T follicular helper cell (primary cell): ENCODE data around the gene TMEM120B.

Experiments
- DNase-seq: peaks from one replicate; pipeline ENCODE4 v3.0.0-alpha.2; 2020; ENCODE audit warnings: low read depth

Gene TMEM120B

GRCh38 chr12:121819212-121819949, 106.8 kb downstream of the TMEM120B start:
- no peak for DNase-seq

- no peak for DNase-seq
Measured at GRCh38 chr12:121820056-121820455, 107.5 kb downstream of the TMEM120B start.

DNA sequence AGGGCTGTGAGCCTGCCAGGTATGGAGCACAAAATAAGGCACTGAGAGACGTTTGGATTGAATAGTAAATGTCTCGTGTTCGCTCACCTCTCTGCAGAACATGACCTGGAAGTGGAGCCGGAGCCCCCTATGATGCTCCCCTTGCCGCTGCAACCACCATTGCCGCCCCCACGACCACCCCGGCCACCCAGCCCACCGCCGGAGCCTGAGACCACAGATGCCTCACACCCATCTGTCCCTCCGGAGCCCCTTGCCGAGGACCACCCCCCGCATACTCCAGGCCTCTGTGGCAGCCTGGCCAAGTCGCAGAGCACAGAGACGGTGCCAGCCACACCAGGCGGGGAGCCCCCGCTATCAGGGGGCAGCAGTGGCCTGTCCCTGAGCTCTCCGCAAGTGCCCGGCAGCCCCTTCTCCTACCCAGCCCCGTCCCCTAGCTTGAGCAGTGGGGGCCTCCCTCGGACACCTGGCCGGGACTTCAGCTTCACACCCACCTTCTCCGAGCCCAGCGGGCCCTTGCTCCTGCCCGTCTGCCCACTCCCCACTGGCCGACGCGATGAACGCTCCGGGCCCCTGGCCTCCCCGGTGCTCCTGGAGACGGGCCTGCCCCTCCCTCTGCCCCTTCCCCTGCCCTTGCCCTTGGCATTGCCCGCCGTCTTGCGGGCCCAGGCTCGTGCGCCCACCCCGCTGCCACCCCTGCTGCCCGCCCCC, 110.0 kb downstream of the TMEM120B start:
- DNase-seq, result no peak

DNA sequence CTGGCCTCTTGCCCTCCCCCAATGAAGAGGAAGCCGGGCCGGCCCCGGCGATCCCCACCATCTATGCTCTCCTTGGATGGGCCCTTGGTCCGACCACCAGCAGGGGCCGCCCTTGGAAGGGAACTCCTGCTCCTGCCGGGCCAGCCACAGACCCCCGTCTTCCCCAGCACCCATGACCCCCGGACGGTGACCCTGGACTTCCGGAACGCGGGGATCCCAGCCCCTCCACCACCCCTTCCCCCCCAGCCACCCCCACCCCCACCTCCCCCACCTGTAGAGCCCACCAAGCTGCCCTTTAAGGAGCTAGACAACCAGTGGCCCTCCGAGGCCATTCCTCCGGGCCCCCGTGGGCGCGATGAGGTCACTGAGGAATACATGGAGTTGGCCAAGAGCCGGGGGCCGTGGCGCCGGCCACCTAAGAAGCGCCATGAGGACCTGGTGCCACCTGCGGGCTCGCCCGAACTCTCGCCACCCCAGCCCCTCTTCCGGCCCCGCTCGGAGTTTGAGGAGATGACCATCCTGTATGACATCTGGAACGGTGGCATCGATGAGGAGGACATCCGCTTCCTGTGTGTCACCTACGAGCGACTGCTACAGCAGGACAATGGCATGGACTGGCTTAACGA, 110.7 kb downstream of the TMEM120B start:
- no peak for DNase-seq

- DNase-seq, result no peak
Measured at GRCh38 chr12:121823727-121824115, 111.2 kb downstream of the TMEM120B start.

GRCh38 chr12:121825041-121825523, 112.5 kb downstream of the TMEM120B start:
- no peak for DNase-seq

GRCh38 chr12:121826318-121827150, 114.0 kb downstream of the TMEM120B start:
- DNase-seq, result no peak

DNA sequence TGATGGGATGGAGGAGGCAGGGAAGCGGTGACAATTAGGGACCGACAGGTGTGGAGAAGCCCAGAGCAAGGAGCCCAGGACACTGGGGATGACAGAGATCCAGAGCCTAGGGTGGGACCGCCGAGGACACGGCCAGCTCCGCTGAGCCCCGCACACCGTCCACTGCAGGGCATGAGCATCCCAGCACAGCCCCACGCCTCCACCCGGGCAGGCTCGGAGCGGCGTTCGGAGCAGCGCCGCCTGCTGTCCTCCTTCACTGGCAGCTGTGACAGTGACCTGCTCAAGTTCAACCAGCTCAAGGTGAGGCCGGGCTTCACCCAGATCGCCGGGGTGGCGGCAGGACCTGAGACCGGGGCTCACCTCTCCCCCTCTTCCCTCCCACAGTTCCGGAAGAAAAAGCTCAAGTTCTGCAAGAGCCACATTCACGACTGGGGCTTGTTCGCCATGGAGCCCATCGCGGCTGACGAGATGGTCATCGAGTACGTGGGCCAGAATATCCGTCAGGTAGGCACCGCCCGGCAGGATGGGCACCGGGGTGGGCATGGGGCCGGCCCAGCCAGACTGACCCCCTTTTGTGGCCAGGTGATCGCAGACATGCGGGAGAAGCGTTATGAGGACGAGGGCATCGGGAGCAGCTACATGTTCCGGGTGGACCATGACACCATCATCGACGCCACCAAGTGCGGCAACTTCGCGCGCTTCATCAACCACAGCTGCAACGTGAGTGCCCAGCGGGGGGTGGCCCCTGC, 115.0 kb downstream of the TMEM120B start:
- no peak for DNase-seq

GRCh38 chr12:121828306-121828705, 115.8 kb downstream of the TMEM120B start:
- no peak for DNase-seq

- DNase-seq, result no peak
Measured at GRCh38 chr12:121828826-121829225, 116.3 kb downstream of the TMEM120B start.

- DNase-seq, result no peak
Measured at GRCh38 chr12:121829250-121829918, 116.8 kb downstream of the TMEM120B start.

- no peak for DNase-seq
Measured at GRCh38 chr12:121830134-121830533, 117.6 kb downstream of the TMEM120B start.

DNA sequence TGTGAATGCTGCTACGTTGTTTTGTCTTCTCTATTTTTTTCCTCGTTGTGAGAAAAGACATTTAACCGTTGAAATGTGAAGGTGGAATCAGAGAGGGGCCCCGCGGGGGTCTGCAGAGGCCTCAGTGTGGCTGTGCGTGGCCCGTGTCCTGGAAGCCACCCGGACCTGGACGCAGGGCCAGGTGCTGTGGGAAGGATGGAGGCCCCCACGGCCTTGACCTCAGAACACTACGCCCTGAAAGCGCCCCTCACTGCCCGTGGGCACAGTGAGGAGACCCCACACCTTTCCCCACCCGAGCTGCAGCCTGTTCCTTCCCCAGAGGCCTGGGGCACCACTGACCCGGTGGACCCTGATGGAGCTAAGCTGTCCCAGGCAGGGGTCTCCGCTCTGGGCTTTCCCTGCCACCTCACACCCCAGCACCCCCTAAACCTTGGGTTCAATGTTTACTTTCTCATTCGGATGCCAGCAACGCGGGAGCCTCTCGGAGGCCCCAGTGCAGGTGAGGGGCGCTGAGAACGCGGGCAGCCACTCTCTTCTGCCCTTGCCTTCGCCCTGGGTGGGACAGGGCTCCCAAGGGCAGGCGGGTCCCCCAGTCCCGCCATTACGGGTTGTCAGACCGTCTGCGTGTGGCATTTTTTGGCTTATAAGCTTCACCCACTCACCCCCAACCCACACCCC, 118.2 kb downstream of the TMEM120B start:
- no peak for DNase-seq
